ENCODE measurements around the gene RNF220. TPM values are rescaled to one million over a fixed set of nuclear protein-coding genes. Genes with fewer than 3 reads are reported as not detected.

Gene RNF220
- total and polyA plus RNA-seq, 2 of the 4 experiments (the other 2 are of a cell fraction): 71.8 to 77.1 TPM

DNA sequence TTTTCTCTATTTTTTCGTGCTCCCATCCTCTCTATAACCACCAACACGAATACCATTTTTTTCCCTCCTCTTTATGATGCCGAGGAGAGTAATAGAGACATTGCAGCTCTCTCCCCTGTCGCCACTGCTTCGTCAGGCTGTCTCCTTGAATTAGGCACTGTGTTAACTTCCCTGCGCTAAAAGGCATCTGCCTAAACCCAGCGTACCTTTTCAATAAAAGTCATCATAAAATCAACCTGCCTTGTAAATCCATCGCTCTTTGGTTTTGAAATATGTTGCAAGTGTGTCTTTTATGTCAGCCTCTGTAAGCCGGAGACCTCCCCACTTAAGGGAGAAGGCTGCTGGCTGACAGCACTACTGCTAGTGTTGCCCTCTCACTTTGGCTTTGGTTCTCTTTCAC lies 8.7 kb downstream of the RNF220 start:
- in situ Hi-C loops (cut with MboI; ENCODE audit: low sequenced_read_pairs) (no loop called here), intact Hi-C loops (cut with micrococcal nuclease) (no loop called here), dilution Hi-C loops (cut with HindIII; ENCODE audit: low sequenced_read_pairs, unreplicated experiment) (no loop called here)
- no peaks in the 10 kb centered on the region for H3K4me1 ChIP-seq (ENCODE audit: control insufficient read depth, insufficient read depth, low read length)
- no peak overlapping the region for H2AFZ ChIP-seq (replicated peaks; ENCODE audit: low read length, poor library complexity)
- no peaks in the 10 kb centered on the region for H3K79me1 ChIP-seq (ENCODE audit: low read depth in 1 of 2, low read length in 2 of 2)
- H3K4ac ChIP-seq (ENCODE audit: low read depth, low read length): no peak overlapping the region
- no peak overlapping the region for H3K56ac ChIP-seq (ENCODE audit: extremely low read depth, insufficient read depth, low read length)
- H3K9me1 ChIP-seq (ENCODE audit: insufficient read depth, low read length): no peaks in the 10 kb centered on the region; the same call in 1 of the 2 replicates
- no peak overlapping the region for H3K23ac ChIP-seq (ENCODE audit: low read depth, low read length)
- H2AK5ac ChIP-seq (ENCODE audit: low read depth, low read length): no peak overlapping the region
- no peak overlapping the region for H2AK9ac ChIP-seq (replicated peaks; ENCODE audit: low read depth, low read length, poor library complexity)
- DNase-seq (no peak), ATAC-seq (ENCODE audit: low read depth) (no peak)
- no peak overlapping the region for H4K5ac ChIP-seq (ENCODE audit: low read depth, low read length)
- no peaks in the 10 kb centered on the region for H4K20me1 ChIP-seq (ENCODE audit: insufficient read depth, low read length)
- no peak overlapping the region for H2BK120ac ChIP-seq (ENCODE audit: low read depth, low read length)
- no peak overlapping the region for H4K8ac ChIP-seq (ENCODE audit: low read depth in 2 of 2, low read length in 2 of 2)
- TF ChIP-seq MAZ (IDR thresholded peaks at IDR 0.05; ENCODE audit: borderline replicate concordance, low read depth, low read length) (no peak), MAFK (IDR thresholded peaks at IDR 0.05; ENCODE audit: low read depth, low read length) (no peak), CHD1 (IDR thresholded peaks at IDR 0.05; ENCODE audit: low read depth, low read length) (no peak), RAD21 (IDR thresholded peaks at IDR 0.05; ENCODE audit: low read length) (no peak), SMC3 (IDR thresholded peaks at IDR 0.05; ENCODE audit: low read depth, low read length) (no peak), NFE2L2 (IDR thresholded peaks at IDR 0.05; ENCODE audit: low read depth, low read length) (no peak), CEBPB (IDR thresholded peaks at IDR 0.05; ENCODE audit: low read depth, low read length) (no peak), BHLHE40 (IDR thresholded peaks at IDR 0.05; ENCODE audit: low read depth, low read length) (no peak), FOS (IDR thresholded peaks at IDR 0.05; ENCODE audit: low read depth, low read length) (no peak), MXI1 (IDR thresholded peaks at IDR 0.05; ENCODE audit: borderline replicate concordance, low read depth, low read length) (no peak), POLR2A (IDR thresholded peaks at IDR 0.05; ENCODE audit: low read depth, low read length) (no peak), RCOR1 (IDR thresholded peaks at IDR 0.05; ENCODE audit: insufficient replicate concordance, low read length) (no peak), RFX5 (IDR thresholded peaks at IDR 0.05; ENCODE audit: low read depth, low read length) (no peak)
- TF ChIP-seq, protein P1, sequence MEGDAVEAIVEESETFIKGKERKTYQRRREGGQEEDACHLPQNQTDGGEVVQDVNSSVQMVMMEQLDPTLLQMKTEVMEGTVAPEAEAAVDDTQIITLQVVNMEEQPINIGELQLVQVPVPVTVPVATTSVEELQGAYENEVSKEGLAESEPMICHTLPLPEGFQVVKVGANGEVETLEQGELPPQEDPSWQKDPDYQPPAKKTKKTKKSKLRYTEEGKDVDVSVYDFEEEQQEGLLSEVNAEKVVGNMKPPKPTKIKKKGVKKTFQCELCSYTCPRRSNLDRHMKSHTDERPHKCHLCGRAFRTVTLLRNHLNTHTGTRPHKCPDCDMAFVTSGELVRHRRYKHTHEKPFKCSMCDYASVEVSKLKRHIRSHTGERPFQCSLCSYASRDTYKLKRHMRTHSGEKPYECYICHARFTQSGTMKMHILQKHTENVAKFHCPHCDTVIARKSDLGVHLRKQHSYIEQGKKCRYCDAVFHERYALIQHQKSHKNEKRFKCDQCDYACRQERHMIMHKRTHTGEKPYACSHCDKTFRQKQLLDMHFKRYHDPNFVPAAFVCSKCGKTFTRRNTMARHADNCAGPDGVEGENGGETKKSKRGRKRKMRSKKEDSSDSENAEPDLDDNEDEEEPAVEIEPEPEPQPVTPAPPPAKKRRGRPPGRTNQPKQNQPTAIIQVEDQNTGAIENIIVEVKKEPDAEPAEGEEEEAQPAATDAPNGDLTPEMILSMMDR (conservative IDR thresholded peaks at IDR 0.05; ENCODE audit: low read depth, low read length): no peak
- TF ChIP-seq, protein P2, sequence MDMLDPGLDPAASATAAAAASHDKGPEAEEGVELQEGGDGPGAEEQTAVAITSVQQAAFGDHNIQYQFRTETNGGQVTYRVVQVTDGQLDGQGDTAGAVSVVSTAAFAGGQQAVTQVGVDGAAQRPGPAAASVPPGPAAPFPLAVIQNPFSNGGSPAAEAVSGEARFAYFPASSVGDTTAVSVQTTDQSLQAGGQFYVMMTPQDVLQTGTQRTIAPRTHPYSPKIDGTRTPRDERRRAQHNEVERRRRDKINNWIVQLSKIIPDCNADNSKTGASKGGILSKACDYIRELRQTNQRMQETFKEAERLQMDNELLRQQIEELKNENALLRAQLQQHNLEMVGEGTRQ (IDR thresholded peaks at IDR 0.05; ENCODE audit: low read depth, low read length): no peak
- TF ChIP-seq, protein P3, sequence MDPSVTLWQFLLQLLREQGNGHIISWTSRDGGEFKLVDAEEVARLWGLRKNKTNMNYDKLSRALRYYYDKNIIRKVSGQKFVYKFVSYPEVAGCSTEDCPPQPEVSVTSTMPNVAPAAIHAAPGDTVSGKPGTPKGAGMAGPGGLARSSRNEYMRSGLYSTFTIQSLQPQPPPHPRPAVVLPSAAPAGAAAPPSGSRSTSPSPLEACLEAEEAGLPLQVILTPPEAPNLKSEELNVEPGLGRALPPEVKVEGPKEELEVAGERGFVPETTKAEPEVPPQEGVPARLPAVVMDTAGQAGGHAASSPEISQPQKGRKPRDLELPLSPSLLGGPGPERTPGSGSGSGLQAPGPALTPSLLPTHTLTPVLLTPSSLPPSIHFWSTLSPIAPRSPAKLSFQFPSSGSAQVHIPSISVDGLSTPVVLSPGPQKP (IDR thresholded peaks at IDR 0.05; ENCODE audit: borderline replicate concordance, low read depth, low read length): no peak
- no peak overlapping the region for H2BK5ac ChIP-seq (ENCODE audit: low read depth, low read length, poor library complexity, severe bottlenecking)
- no peak overlapping the region for H3K18ac ChIP-seq (ENCODE audit: low read depth, low read length)
- no peaks in the 10 kb centered on the region for H3K9me3 ChIP-seq (ENCODE audit: control insufficient read depth, insufficient read depth, low read length)
- H3K27me3 ChIP-seq (ENCODE audit: control insufficient read depth, insufficient read depth, low read length): peaks cover 90% of the 10 kb centered on the region
- no peak overlapping the region for H3K27ac ChIP-seq (ENCODE audit: insufficient read depth, low read length)
- H3K4me3 ChIP-seq (ENCODE audit: insufficient read depth, low read depth, low read length): no peak overlapping the region
- H2BK20ac ChIP-seq (ENCODE audit: low read depth, low read length): no peak overlapping the region
- 0% methylated on average over 1 of the region's 9 CpGs; no CpG with 5 or more reads in 1 of the 2 experiments for WGBS, 2 experiments (ENCODE audit: extremely low coverage in 2 of 2, insufficient read length in 1 of 2)
- no TSS peak for BruUV-seq (replicated peaks)
- H3K14ac ChIP-seq (replicated peaks; ENCODE audit: low read depth, low read length): no peak overlapping the region
- H3K4me2 ChIP-seq (ENCODE audit: low read depth, low read length): no peak overlapping the region
- POLR2A ChIA-PET (ENCODE audit: unreplicated experiment): no interaction called here
- no peaks in the 10 kb centered on the region for H3K36me3 ChIP-seq (ENCODE audit: control insufficient read depth, insufficient read depth, low read length)
- H2BK15ac ChIP-seq (ENCODE audit: low read depth, low read length): no peak overlapping the region
- H3K9ac ChIP-seq (ENCODE audit: low read depth, low read length): no peak overlapping the region
- H4K91ac ChIP-seq (ENCODE audit: insufficient read depth, low read depth, low read length): no peak overlapping the region
- CTCF ChIA-PET: no interaction called here
